IMR-90 (cell line): ENCODE results near the gene ZNF221. TPM values are rescaled to one million over a fixed set of nuclear protein-coding genes. Genes with fewer than 3 reads are reported as not detected.

ENCODE experiments used
- ATAC-seq: fragments of 200-7000 bp; cut with Tn5 transposase; 2 replicates; pipeline ENCODE4 v1.9.1; 2020; ENCODE audit warnings: low read depth, mild to moderate bottlenecking, moderate library complexity
- BruUV-seq: library from RNA; stranded (reverse); fragments of 400-500 nt; replicated peaks from 2 replicates; lab custom pipeline; 2021; lab: Mats Ljungman, UMichigan
- CTCF ChIA-PET: fragments of 300-600 bp; formaldehyde crosslinking; extraction: SDS; loops from one replicate; lab custom pipeline; 2021; ENCODE audit warnings: antibody characterized with exemption; lab: Yijun Ruan, JAX
- POLR2A ChIA-PET: fragments of 300-600 bp; sonication (Branson Sonifier 250); formaldehyde crosslinking; loops from one replicate; lab custom pipeline; 2022; ENCODE audit warnings: antibody characterized with exemption; ENCODE audit not compliant: unreplicated experiment; lab: Charles Lee
- DNase-seq: peaks from one replicate; pipeline ENCODE4 v3.0.0; 2013
- H2AFZ ChIP-seq: replicated peaks from 2 replicates; pipeline ENCODE3; 2013; ENCODE audit warnings: low read length, mild to moderate bottlenecking; ENCODE audit not compliant: poor library complexity
- H2AK5ac ChIP-seq: 2 replicates; pipeline ENCODE4 v1.6.1; 2013; ENCODE audit warnings: low read depth, low read length, inconsistent platforms
- H2AK9ac ChIP-seq: replicated peaks from 2 replicates; pipeline ENCODE3; 2013; ENCODE audit warnings: mild to moderate bottlenecking, low read depth, low read length, moderate library complexity; ENCODE audit not compliant: poor library complexity
- H2BK120ac ChIP-seq: 2 replicates; pipeline ENCODE4 v1.6.1; 2013; ENCODE audit warnings: low read depth, low read length, inconsistent platforms
- H2BK15ac ChIP-seq: 3 replicates; pipeline ENCODE4 v1.6.1; 2013; ENCODE audit warnings: low read depth, low read length, inconsistent platforms
- H2BK20ac ChIP-seq: 2 replicates; pipeline ENCODE4 v1.6.1; 2013; ENCODE audit warnings: low read depth, mild to moderate bottlenecking, inconsistent platforms, low read length, moderate library complexity
- H2BK5ac ChIP-seq: 2 replicates; pipeline ENCODE4 v1.6.1; 2013; ENCODE audit warnings: mild to moderate bottlenecking, low read depth, low read length, inconsistent platforms; ENCODE audit not compliant: poor library complexity, severe bottlenecking
- H3K14ac ChIP-seq: replicated peaks from 2 replicates; pipeline ENCODE4 v1.6.1; 2013; ENCODE audit warnings: low read depth, low read length, inconsistent platforms
- H3K18ac ChIP-seq: 2 replicates; pipeline ENCODE4 v1.6.1; 2013; ENCODE audit warnings: low read depth, low read length, control low read depth
- H3K23ac ChIP-seq: 2 replicates; pipeline ENCODE4 v1.6.1; 2013; ENCODE audit warnings: low read depth, low read length, inconsistent platforms
- H3K27ac ChIP-seq: 2 replicates; pipeline ENCODE4 v1.5.1; 2013; ENCODE audit warnings: mild to moderate bottlenecking, control low read depth, low read length; ENCODE audit not compliant: insufficient read depth
- H3K27me3 ChIP-seq: 2 replicates; pipeline ENCODE4 v1.6.1; 2013; ENCODE audit warnings: low read length; ENCODE audit not compliant: control insufficient read depth, insufficient read depth
- H3K36me3 ChIP-seq: 2 replicates; pipeline ENCODE4 v1.6.1; 2013; ENCODE audit warnings: low read length, mixed read lengths; ENCODE audit not compliant: control insufficient read depth, insufficient read depth
- H3K4ac ChIP-seq: 2 replicates; pipeline ENCODE4 v1.6.1; 2013; ENCODE audit warnings: low read depth, low read length, inconsistent platforms
- H3K4me1 ChIP-seq: 2 replicates; pipeline ENCODE4 v1.6.1; 2013; ENCODE audit warnings: low read length, mixed read lengths; ENCODE audit not compliant: control insufficient read depth, insufficient read depth
- H3K4me2 ChIP-seq: 2 replicates; pipeline ENCODE4 v1.6.1; 2013; ENCODE audit warnings: low read depth, mild to moderate bottlenecking, control low read depth, low read length, moderate library complexity
- H3K4me3 ChIP-seq: 2 replicates; pipeline ENCODE4 v1.5.1; 2013; ENCODE audit warnings: low read depth, mild to moderate bottlenecking, control low read depth, low read length, moderate library complexity; ENCODE audit not compliant: insufficient read depth
- H3K56ac ChIP-seq: 2 replicates; pipeline ENCODE4 v1.6.1; 2013; ENCODE audit warnings: low read length, inconsistent platforms; ENCODE audit not compliant: insufficient read depth; ENCODE audit errors: extremely low read depth
- H3K79me1 ChIP-seq, 2 experiments: 2 replicates each; pipeline ENCODE4 v1.6.1; 2013; ENCODE audit warnings: low read length in 2 of 2, inconsistent platforms in 1 of 2, low read depth in 1 of 2
- H3K9ac ChIP-seq: 2 replicates; pipeline ENCODE4 v1.6.1; 2013; ENCODE audit warnings: low read depth, low read length, control low read depth
- H3K9me1 ChIP-seq: 2 replicates; pipeline ENCODE4 v1.6.1; 2013; ENCODE audit warnings: low read length, inconsistent platforms; ENCODE audit not compliant: insufficient read depth
- H3K9me3 ChIP-seq: 2 replicates; pipeline ENCODE4 v1.6.1; 2013; ENCODE audit warnings: low read length; ENCODE audit not compliant: control insufficient read depth, insufficient read depth
- H4K20me1 ChIP-seq: 2 replicates; pipeline ENCODE4 v1.6.1; 2013; ENCODE audit warnings: low read length, inconsistent platforms; ENCODE audit not compliant: insufficient read depth
- H4K5ac ChIP-seq: 2 replicates; pipeline ENCODE4 v1.6.1; 2013; ENCODE audit warnings: mild to moderate bottlenecking, low read depth, low read length, control low read depth
- H4K8ac ChIP-seq, 2 experiments: 2 replicates each; pipeline ENCODE4 v1.6.1; 2013; ENCODE audit warnings: low read depth in 2 of 2, low read length in 2 of 2, control low read depth in 1 of 2, inconsistent platforms in 1 of 2
- H4K91ac ChIP-seq: 2 replicates; pipeline ENCODE4 v1.6.1; 2013; ENCODE audit warnings: low read depth, low read length, inconsistent platforms; ENCODE audit not compliant: insufficient read depth
- BHLHE40 ChIP-seq: fragments of 150-350 bp; IDR thresholded peaks from 2 replicates; pipeline ENCODE4 v1.6.1; 2016; ENCODE audit warnings: mild to moderate bottlenecking, low read depth, low read length
- CEBPB ChIP-seq: IDR thresholded peaks from 2 replicates; pipeline ENCODE4 v1.6.1; 2012; ENCODE audit warnings: low read depth, low read length, improper control_type of control experiment
- ELK1 ChIP-seq: fragments of 150-350 bp; IDR thresholded peaks from 2 replicates; pipeline ENCODE4 v1.6.1; 2016; ENCODE audit warnings: low read depth, mild to moderate bottlenecking, low read length, moderate library complexity, borderline replicate concordance
- MAZ ChIP-seq: IDR thresholded peaks from 2 replicates; pipeline ENCODE4 v1.6.1; 2012; ENCODE audit warnings: low read depth, mild to moderate bottlenecking, low read length, improper control_type of control experiment, moderate library complexity, borderline replicate concordance
- MXI1 ChIP-seq: IDR thresholded peaks from 2 replicates; pipeline ENCODE4 v1.6.1; 2012; ENCODE audit warnings: low read depth, mild to moderate bottlenecking, low read length, moderate library complexity, borderline replicate concordance
- POLR2A ChIP-seq: IDR thresholded peaks from 2 replicates; pipeline ENCODE4 v1.6.1; 2012; ENCODE audit warnings: mild to moderate bottlenecking, low read depth, low read length
- WGBS, 2 experiments: methylation state at CpG; one replicate each; pipeline versions ENCODE4 v1.1.5 to v1.1.7; 2013; ENCODE audit warnings: missing lambda C conversion rate in 2 of 2; ENCODE audit not compliant: insufficient read length in 1 of 2; ENCODE audit errors: extremely low coverage in 2 of 2; 5-methylcytosine and 5-hydroxymethylcytosine counted together
- dilution Hi-C: fragments of 300-500 bp; cut with HindIII; formaldehyde crosslinking; loops from one replicate; pipeline ENCODE4 v1.14.3; 2018; ENCODE audit warnings: low sequenced_read_pairs; ENCODE audit not compliant: unreplicated experiment
- in situ Hi-C: fragments of 300-500 bp; cut with MboI; formaldehyde crosslinking; loops from 3 replicates; pipeline ENCODE4 v1.14.3; 2019; ENCODE audit warnings: low sequenced_read_pairs, inconsistent platforms, mixed read lengths
- intact Hi-C: fragments of 100-400 bp; cut with micrococcal nuclease; formaldehyde crosslinking; loops from 2 replicates; pipeline ENCODE4 v1.10.0; 2022
- polyA plus RNA-seq, 3 experiments: library from polyadenylated mRNA; depleted of rRNA; stranded (reverse); fragments of >200 nt; gene quantifications; 2 replicates each; pipeline ENCODE4 v1.2.3, GENCODE V29; 2012; ENCODE audit warnings: low replicate concordance in 1 of 3
- total RNA-seq: library from RNA; depleted of rRNA; stranded (reverse); fragments of >200 nt; gene quantifications from 2 replicates; pipeline ENCODE4 v1.2.3, GENCODE V29; 2012
- TF ChIP-seq, protein P1 (sequence below): fragments of 150-350 bp; IDR thresholded peaks from 2 replicates; pipeline ENCODE4 v1.6.1; 2017; ENCODE audit warnings: mild to moderate bottlenecking, antibody characterized with exemption, low read length, low read depth

ZNF221 gene
- total and polyA plus RNA-seq, 2 of the 4 experiments (the other 2 are of a cell fraction) = 1.0 to 10.6 TPM

DNA sequence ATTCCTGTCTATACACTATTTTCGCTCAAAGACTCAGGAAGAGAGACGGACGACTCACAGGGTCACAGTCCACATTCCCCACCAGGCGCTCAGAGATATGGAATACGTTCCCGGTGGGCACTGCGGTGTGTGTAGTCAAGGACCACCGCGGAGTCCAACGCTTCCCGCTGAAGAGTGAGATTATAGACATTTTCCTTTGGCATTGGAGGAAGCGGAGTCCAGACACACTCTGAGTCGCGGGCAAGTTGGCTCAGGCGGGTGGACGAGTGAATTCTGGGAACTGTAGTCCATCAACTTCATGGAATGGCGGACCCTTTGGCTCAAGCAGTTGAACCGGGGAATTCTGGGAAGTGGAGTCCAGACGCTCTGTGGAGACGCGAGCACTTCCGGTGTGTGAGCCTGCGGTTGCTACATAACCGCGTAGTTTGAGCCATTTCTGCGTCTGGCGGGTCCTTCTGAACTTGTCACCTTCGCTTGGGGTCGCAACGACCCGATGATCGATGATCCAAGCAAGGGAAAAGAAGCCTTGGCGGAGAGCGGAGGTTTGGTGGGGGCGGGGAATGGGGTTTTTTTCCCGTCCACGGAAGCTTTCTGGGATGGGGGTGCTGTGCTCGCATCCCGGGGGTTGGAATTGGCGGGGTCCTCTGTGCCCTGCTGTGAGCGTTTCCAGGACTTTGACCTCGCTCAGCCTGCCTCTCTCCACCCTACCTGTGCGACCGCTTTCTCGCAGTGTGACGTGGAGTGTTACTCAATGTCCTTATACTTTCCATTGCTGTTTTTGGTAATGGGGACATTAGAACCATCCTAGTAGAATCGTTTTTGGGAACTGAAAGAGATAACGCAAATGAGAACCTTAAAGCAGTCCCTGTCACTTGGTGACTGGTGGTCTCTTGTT, 51.8 kb downstream of the ZNF221 start, which contains the start of gene ZNF230:
Gene ZNF230, plus strand, starts transcription at position 392 of the 895 bp plus-strand sequence. CDS start 4,122 bp downstream, outside the sequence.
- Histone ChIP-seq H3K4me2 (peak within 1 kb of the TSS; percentile 79), H4K5ac (peak within 1 kb of the TSS; percentile 85), H2BK120ac (0 out of 2 replicates have a peak within 1 kb of the TSS, but pooled peaks have one; percentile 46), H3K23ac (peak within 1 kb of the TSS; percentile 85), H3K9me3 (peaks cover 3% of the 10 kb centered on the region; the same call in 1 of the 2 replicates), H3K27ac (peak within 1 kb of the TSS; percentile 70), H3K14ac (peak within 1 kb of the TSS; percentile 91), H3K18ac (peak within 1 kb of the TSS; percentile 58), H3K27me3 (no peaks in the 10 kb centered on the region), H2BK15ac (peak within 1 kb of the TSS; percentile 57; the same call in 1 of the 3 replicates), H2AK5ac (peak within 1 kb of the TSS; percentile 14; the same call in 1 of the 2 replicates), H4K20me1 (no peaks in the 10 kb centered on the region), H2BK20ac (no peak within 1 kb of the TSS), H2BK5ac (peak within 1 kb of the TSS; percentile 74), H2AFZ (peak within 1 kb of the TSS; percentile 99), H4K8ac (peak within 1 kb of the TSS; percentile 82 to 99), H3K4me1 (peaks cover 2% of the 10 kb centered on the region; the same call in 1 of the 2 replicates), H3K9ac (peak within 1 kb of the TSS; percentile 87), H2AK9ac (peak within 1 kb of the TSS; percentile 82), H3K9me1 (no peaks in the 10 kb centered on the region), H3K36me3 (peaks cover 6% of the 10 kb centered on the region), H3K56ac (peak within 1 kb of the TSS; percentile 79), H3K79me1 (peaks cover 3 to 19% of the 10 kb centered on the region in 2 experiments), H3K4me3 (peak within 1 kb of the TSS; percentile 68), H3K4ac (peak within 1 kb of the TSS; percentile 90), H4K91ac (peak within 1 kb of the TSS; percentile 90)
- DNase-seq (peak; percentile 95), ATAC-seq (peak; percentile 97)
- POLR2A ChIA-PET = no interaction called here
- dilution Hi-C loops = no loop called here
- no TSS peak for BruUV-seq
- TF ChIP-seq BHLHE40 (no peak), ELK1 (no peak), MXI1 (0 out of 2 replicates have a peak, but pooled peaks have one; percentile 11), CEBPB (peak; percentile 91), MAZ (peak; percentile 21; the same call in 1 of the 2 replicates), POLR2A (peak; percentile 36; the same call in 1 of the 2 replicates)
- TF ChIP-seq, protein P1, sequence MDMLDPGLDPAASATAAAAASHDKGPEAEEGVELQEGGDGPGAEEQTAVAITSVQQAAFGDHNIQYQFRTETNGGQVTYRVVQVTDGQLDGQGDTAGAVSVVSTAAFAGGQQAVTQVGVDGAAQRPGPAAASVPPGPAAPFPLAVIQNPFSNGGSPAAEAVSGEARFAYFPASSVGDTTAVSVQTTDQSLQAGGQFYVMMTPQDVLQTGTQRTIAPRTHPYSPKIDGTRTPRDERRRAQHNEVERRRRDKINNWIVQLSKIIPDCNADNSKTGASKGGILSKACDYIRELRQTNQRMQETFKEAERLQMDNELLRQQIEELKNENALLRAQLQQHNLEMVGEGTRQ = 0 out of 2 replicates have a peak, but pooled peaks have one; percentile 13
- intact Hi-C loops = loop anchor here (2.0 kb wide), 1 partner anchor 68 kb away; the partner anchor contains the start of gene ZNF45
- CTCF ChIA-PET = interaction anchor here (1.8 kb wide), 1 partner anchor 52 kb away, joined by 4 read pairs; the partner anchor contains the start of gene ZNF221
- WGBS, 2 experiments = 0% methylated on average over 12 of the region's 48 CpGs; no CpG with 5 or more reads in 1 of the 2 experiments
- in situ Hi-C loops = no loop called here
